Adipocyte (in vitro differentiated cells): Measurements from ENCODE around the gene ISG20.
A peak's percentile ranks its signal among the peaks of the same experiment; 100 is the strongest.

Experiments
- DNase-seq: peaks from one replicate; pipeline ENCODE4 v3.0.0-alpha.2; 2015; ENCODE audit warnings: low read depth
- H3K27me3 ChIP-seq: replicated peaks from 2 replicates; pipeline ENCODE4 v1.7.0; 2013; ENCODE audit warnings: mild to moderate bottlenecking, low read length, moderate library complexity; ENCODE audit not compliant: control insufficient read depth, insufficient read depth
- H3K36me3 ChIP-seq: 2 replicates; pipeline ENCODE4 v1.7.0; 2013; ENCODE audit warnings: low read length, mild to moderate bottlenecking, moderate library complexity; ENCODE audit not compliant: control insufficient read depth, insufficient read depth, severe bottlenecking
- H3K4me1 ChIP-seq: 2 replicates; pipeline ENCODE4 v1.7.0; 2013; ENCODE audit warnings: mild to moderate bottlenecking, low read length, moderate library complexity; ENCODE audit not compliant: control insufficient read depth, insufficient read depth
- H3K4me3 ChIP-seq: 2 replicates; pipeline ENCODE4 v1.7.0; 2013; ENCODE audit warnings: mild to moderate bottlenecking, low read length, moderate library complexity
- H3K9ac ChIP-seq: 2 replicates; pipeline ENCODE4 v1.7.0; 2013; ENCODE audit warnings: mild to moderate bottlenecking, low read length, moderate library complexity
- H3K9me3 ChIP-seq: 2 replicates; pipeline ENCODE4 v1.7.0; 2013; ENCODE audit warnings: mild to moderate bottlenecking, low read length, moderate library complexity; ENCODE audit not compliant: control insufficient read depth

Gene ISG20

GRCh38 chr15:88700716-88701115 is 61.9 kb downstream of the ISG20 start:
- Histone ChIP-seq H3K4me3 (no peak overlapping the region), H3K9me3 (no peaks in the 10 kb centered on the region), H3K9ac (no peak overlapping the region), H3K4me1 (peaks cover 2% of the 10 kb centered on the region), H3K27me3 (peaks cover 21% of the 10 kb centered on the region), H3K36me3 (no peaks in the 10 kb centered on the region)
- no peak for DNase-seq

- no peak for DNase-seq
- peaks cover 20% of the 10 kb centered on the region for H3K27me3 ChIP-seq
Measured at GRCh38 chr15:88701561-88702095, 62.8 kb downstream of the ISG20 start.

GRCh38 chr15:88702983-88703382 is 64.2 kb downstream of the ISG20 start:
- Histone ChIP-seq H3K27me3 (peaks cover 8% of the 10 kb centered on the region), H3K4me3 (no peak overlapping the region), H3K4me1 (peaks cover 8% of the 10 kb centered on the region), H3K9ac (no peak overlapping the region), H3K9me3 (no peaks in the 10 kb centered on the region), H3K36me3 (no peaks in the 10 kb centered on the region)
- no peak for DNase-seq

More at GRCh38 chr15:88701561-88702095, 62.8 kb downstream of the ISG20 start:
- no peaks in the 10 kb centered on the region for H3K9me3 ChIP-seq
- no peak overlapping the region for H3K9ac ChIP-seq
- no peak overlapping the region for H3K4me3 ChIP-seq
- H3K36me3 ChIP-seq: no peaks in the 10 kb centered on the region
- peaks cover 3% of the 10 kb centered on the region for H3K4me1 ChIP-seq

GRCh38 chr15:88703533-88703932 is 64.7 kb downstream of the ISG20 start:
- peaks cover 3% of the 10 kb centered on the region for H3K27me3 ChIP-seq
- no peak for DNase-seq
- peaks cover 14% of the 10 kb centered on the region for H3K4me1 ChIP-seq
- no peaks in the 10 kb centered on the region for H3K36me3 ChIP-seq
- H3K9ac ChIP-seq: no peak overlapping the region
- H3K4me3 ChIP-seq: no peak overlapping the region
- no peaks in the 10 kb centered on the region for H3K9me3 ChIP-seq

GRCh38 chr15:88704791-88705768 is 66.3 kb downstream of the ISG20 start:
- peak overlapping the region; percentile 62 for H3K9ac ChIP-seq
- peak overlapping the region; percentile 65 for H3K4me3 ChIP-seq
- H3K27me3 ChIP-seq: no peaks in the 10 kb centered on the region
- peaks cover 18% of the 10 kb centered on the region for H3K4me1 ChIP-seq
- DNase-seq: peak; percentile 81
- no peaks in the 10 kb centered on the region for H3K36me3 ChIP-seq
- no peaks in the 10 kb centered on the region for H3K9me3 ChIP-seq

GRCh38 chr15:88705769-88706165 is 67.0 kb downstream of the ISG20 start:
- no peaks in the 10 kb centered on the region for H3K36me3 ChIP-seq
- H3K4me1 ChIP-seq: peaks cover 18% of the 10 kb centered on the region
- peak overlapping the region; percentile 61 for H3K9ac ChIP-seq
- H3K4me3 ChIP-seq: peak overlapping the region; percentile 20
- no peaks in the 10 kb centered on the region for H3K9me3 ChIP-seq
- no peaks in the 10 kb centered on the region for H3K27me3 ChIP-seq
- no peak for DNase-seq
